Embryonic facial prominence (tissue), 1 donor: ENCODE results near the gene MCM7.

Source experiments
- DNase-seq: peaks from one replicate; pipeline ENCODE4 v3.0.0-alpha.2; 2016; ENCODE audit errors: extremely low spot score

MCM7 gene

GRCh38 chr7:100093925-100094486 is 7.2 kb downstream of the MCM7 start:
- no peak for DNase-seq

GRCh38 chr7:100093498-100093897 is 7.7 kb downstream of the MCM7 start:
- DNase-seq: no peak

- no peak for DNase-seq
These were observed 8.1 kb downstream of the MCM7 start for GRCh38 chr7:100093054-100093453.

- DNase-seq: no peak
These were observed 9.6 kb downstream of the MCM7 start for GRCh38 chr7:100091411-100092181.

GRCh38 chr7:100090527-100091410 is 10.4 kb downstream of the MCM7 start:
- no peak for DNase-seq

- DNase-seq: no peak
These were observed 11.6 kb downstream of the MCM7 start for GRCh38 chr7:100089458-100090196.

GRCh38 chr7:100088621-100089457 is 12.4 kb downstream of the MCM7 start, which contains the start of gene COPS6:
COPS6 (plus strand) TSS chr7:100088969; CDS start chr7:100088991, 22 bp downstream.
- peak; percentile 34 for DNase-seq

GRCh38 chr7:100088095-100088620 is 13.0 kb downstream of the MCM7 start:
- no peak for DNase-seq

- no peak for DNase-seq
These were observed 14.0 kb downstream of the MCM7 start for GRCh38 chr7:100087055-100087750.

- no peak for DNase-seq
These were observed 15.7 kb downstream of the MCM7 start for GRCh38 chr7:100085515-100085914.

- DNase-seq: no peak
These were observed 18.2 kb downstream of the MCM7 start for GRCh38 chr7:100082978-100083377.

GRCh38 chr7:100081535-100082102 is 19.6 kb downstream of the MCM7 start, which contains the start of gene ZNF3:
ZNF3 (minus strand) TSS chr7:100081723; CDS start chr7:100077357, 4,366 bp downstream.
- DNase-seq: peak; percentile 97

GRCh38 chr7:100080907-100081534 is 20.2 kb downstream of the MCM7 start:
- DNase-seq: no peak

GRCh38 chr7:100079024-100079560 is 22.1 kb downstream of the MCM7 start:
- DNase-seq: no peak

GRCh38 chr7:100077205-100077604 is 24.0 kb downstream of the MCM7 start:
- DNase-seq: no peak

GRCh38 chr7:100075418-100075817 is 25.8 kb downstream of the MCM7 start:
- DNase-seq: no peak

- no peak for DNase-seq
These were observed 26.4 kb downstream of the MCM7 start for GRCh38 chr7:100074841-100075240.

- DNase-seq: no peak
These were observed 28.7 kb downstream of the MCM7 start for GRCh38 chr7:100072462-100072861.
